K562 (cell line): Measurements from ENCODE around the gene SYN1. TPM values are rescaled to one million over a fixed set of nuclear protein-coding genes. Genes with fewer than 3 reads are reported as not detected.

ENCODE experiments used
- ATAC-seq: fragments of 200-7000 bp; cut with Tn5 transposase; 3 replicates; pipeline ENCODE4 v1.9.1; 2020; ENCODE audit warnings: moderate library complexity
- BruUV-seq: library from RNA; stranded (reverse); fragments of 400-500 nt; replicated peaks from 2 replicates; lab custom pipeline; 2021; lab: Mats Ljungman, UMichigan
- CTCF ChIA-PET: fragments of 300-600 bp; formaldehyde crosslinking; extraction: SDS; loops from one replicate; lab custom pipeline; 2021; ENCODE audit warnings: low intra/inter-chr PET ratio; lab: Yijun Ruan, JAX
- POLR2A ChIA-PET: fragments of 300-600, 350-650 bp; sonication (Branson Sonifier 250); formaldehyde crosslinking; extraction: SDS; loops from one replicate; lab custom pipeline; 2021; ENCODE audit warnings: antibody characterized with exemption, inconsistent platforms; lab: Yijun Ruan, JAX
- DNase-seq, 4 experiments: peaks; one replicate each; pipeline versions ENCODE4 v3.0.0 to v3.0.0-alpha.2; 2011 to 2018; ENCODE audit warnings: low spot score in 3 of 4, mixed read lengths in 3 of 4; ENCODE audit errors: extremely low read depth in 1 of 4
- FAIRE-seq: peaks from 2 replicates; lab custom pipeline; 2011; peaks lifted over from hg19 to GRCh38; lab: Jason Lieb, UNC
- H2AFZ ChIP-seq: 2 replicates; pipeline ENCODE4 v1.6.0; 2011; ENCODE audit warnings: low read depth, low read length, control low read depth, inconsistent platforms
- H3K27ac ChIP-seq: fragments of 200-600 bp; 3 replicates; pipeline ENCODE4 v1.8.0; 2011; ENCODE audit warnings: low read depth, mild to moderate bottlenecking, control low read depth, inconsistent platforms, low read length, moderate library complexity, mixed read lengths; ENCODE audit errors: extremely low read depth
- H3K27me3 ChIP-seq, 2 experiments: fragments of 300-600 bp in 1 of 2; 2 replicates in 1 of 2; 3 replicates in 1 of 2; pipeline versions ENCODE4 v1.6.0 to v1.8.0; 2011; ENCODE audit warnings: inconsistent platforms in 2 of 2, low read length in 2 of 2, mild to moderate bottlenecking in 1 of 2, mixed read lengths in 1 of 2, moderate library complexity in 1 of 2; ENCODE audit not compliant: control insufficient read depth in 2 of 2, insufficient read depth in 2 of 2
- H3K36me3 ChIP-seq: fragments of 300-600 bp; 3 replicates; pipeline ENCODE4 v1.8.0; 2011; ENCODE audit warnings: mild to moderate bottlenecking, low read length, inconsistent platforms; ENCODE audit not compliant: control insufficient read depth, insufficient read depth
- H3K4me1 ChIP-seq, 2 experiments: fragments of 200-600 bp in 1 of 2; replicated peaks in 1 of 2; 2 replicates in 1 of 2; 3 replicates in 1 of 2; pipeline versions ENCODE4 v1.5.1 to v1.8.0; 2011; ENCODE audit warnings: inconsistent platforms in 2 of 2, low read length in 2 of 2, mild to moderate bottlenecking in 1 of 2, mixed read lengths in 1 of 2, moderate library complexity in 1 of 2; ENCODE audit not compliant: control insufficient read depth in 2 of 2, insufficient read depth in 2 of 2
- H3K4me2 ChIP-seq: 2 replicates; pipeline ENCODE4 v1.6.1; 2011; ENCODE audit warnings: low read length, control low read depth, inconsistent platforms, mixed read lengths; ENCODE audit not compliant: insufficient read depth
- H3K4me3 ChIP-seq: fragments of 200-600 bp; sonication (generic), shearing (Covaris generic); 2 replicates; pipeline ENCODE4 v1.5.1; 2016; ENCODE audit warnings: control low read depth, inconsistent platforms
- H3K79me2 ChIP-seq: fragments of 200-600 bp; 3 replicates; pipeline ENCODE4 v1.8.0; 2011; ENCODE audit warnings: low read length, inconsistent platforms; ENCODE audit not compliant: control insufficient read depth, insufficient read depth
- H3K9ac ChIP-seq, 2 experiments: 2 replicates each; pipeline versions ENCODE4 v1.6.0 to v1.6.1; 2011; ENCODE audit warnings: low read depth in 2 of 2, low read length in 2 of 2, control low read depth in 1 of 2, inconsistent platforms in 1 of 2, mild to moderate bottlenecking in 1 of 2, mixed read lengths in 1 of 2; ENCODE audit not compliant: insufficient read depth in 1 of 2
- H3K9me1 ChIP-seq: one replicate; pipeline ENCODE4 v1.6.0; 2011; ENCODE audit warnings: inconsistent platforms, mild to moderate bottlenecking, low read length, moderate library complexity; ENCODE audit not compliant: control insufficient read depth, insufficient read depth
- H3K9me3 ChIP-seq: replicated peaks from 2 replicates; pipeline ENCODE4 v1.5.1; 2011; ENCODE audit warnings: low read depth, low read length, inconsistent platforms; ENCODE audit not compliant: control insufficient read depth, insufficient read depth
- H4K20me1 ChIP-seq: replicated peaks from 2 replicates; pipeline ENCODE4 v1.6.1; 2011; ENCODE audit warnings: low read length, inconsistent platforms, mixed read lengths; ENCODE audit not compliant: control insufficient read depth, insufficient read depth
- ARID1B ChIP-seq: fragments of 450-650 bp; IDR thresholded peaks from 2 replicates; pipeline ENCODE4 v1.6.1; 2016; ENCODE audit warnings: antibody characterized with exemption, mild to moderate bottlenecking, inconsistent platforms
- CBX1 ChIP-seq: sonication (generic); IDR thresholded peaks from 2 replicates; pipeline ENCODE4 v1.6.1; 2016; ENCODE audit warnings: antibody characterized with exemption, low read depth, mild to moderate bottlenecking
- CEBPG ChIP-seq, 3 experiments: fragments of 200-800 bp in 1 of 3; sonication (Bioruptor generic) in 1 of 3; sonication (generic) in 1 of 3; formaldehyde crosslinking in 1 of 3; IDR thresholded peaks in 2 of 3; conservative IDR thresholded peaks in 1 of 3; 2 replicates each; pipeline versions ENCODE4 v1.6.1 to v1.8.0; 2016 to 2022; ENCODE audit warnings: missing compliant biosample characterization in 2 of 3, missing genetic modification characterization in 2 of 3, mild to moderate bottlenecking in 1 of 3, missing genetic modification reagents in 1 of 3
- CREB1 ChIP-seq, 2 experiments: sonication (generic) in 1 of 2; formaldehyde crosslinking in 1 of 2; IDR thresholded peaks; 2 replicates each; pipeline versions ENCODE4 v1.6.1 to v1.8.0; 2012 to 2022; ENCODE audit warnings: inconsistent platforms in 1 of 2, mild to moderate bottlenecking in 1 of 2, missing genetic modification reagents in 1 of 2, moderate library complexity in 1 of 2
- CTBP1 ChIP-seq: fragments of 450-650 bp; IDR thresholded peaks from 2 replicates; pipeline ENCODE4 v1.6.1; 2016; ENCODE audit warnings: borderline replicate concordance
- HDGF ChIP-seq: fragments of 450-650 bp; IDR thresholded peaks from 2 replicates; pipeline ENCODE4 v1.6.1; 2016
- MECOM ChIP-seq: fragments of 250-450 bp; sonication (Bioruptor Pico); IDR thresholded peaks from 2 replicates; pipeline ENCODE4 v1.8.0; 2022; ENCODE audit warnings: inconsistent platforms
- MEIS2 ChIP-seq: fragments of 450-650 bp; IDR thresholded peaks from 2 replicates; pipeline ENCODE4 v1.6.1; 2014; ENCODE audit warnings: mild to moderate bottlenecking; ENCODE audit not compliant: partially characterized antibody
- MXD1 ChIP-seq: fragments of 250-450 bp; sonication (Bioruptor Pico); IDR thresholded peaks from 2 replicates; pipeline ENCODE4 v1.8.0; 2021; ENCODE audit warnings: borderline replicate concordance, mild to moderate bottlenecking, moderate library complexity; ENCODE audit not compliant: poor library complexity, severe bottlenecking
- NEUROD1 ChIP-seq: fragments of 150-350 bp; IDR thresholded peaks from 2 replicates; pipeline ENCODE4 v1.6.1; 2014; ENCODE audit warnings: borderline replicate concordance, low read length, low read depth; ENCODE audit not compliant: partially characterized antibody
- POLR2B ChIP-seq: fragments of 450-650 bp; IDR thresholded peaks from 2 replicates; pipeline ENCODE4 v1.6.1; 2018; ENCODE audit warnings: low read depth; ENCODE audit not compliant: partially characterized antibody
- RCOR1 ChIP-seq, 2 experiments: IDR thresholded peaks; 2 replicates each; pipeline ENCODE4 v1.6.1; 2012; ENCODE audit warnings: low read depth in 2 of 2, low read length in 2 of 2, borderline replicate concordance in 1 of 2, improper control_type of control experiment in 1 of 2
- SIN3A ChIP-seq, 2 experiments: fragments of 150-350 bp in 1 of 2; IDR thresholded peaks; 2 replicates each; pipeline ENCODE4 v1.6.1; 2011 to 2016; ENCODE audit warnings: borderline replicate concordance in 2 of 2, low read depth in 2 of 2, low read length in 2 of 2, mild to moderate bottlenecking in 2 of 2, moderate library complexity in 2 of 2; ENCODE audit not compliant: control insufficient read depth in 1 of 2
- TEAD4 ChIP-seq, 2 experiments: sonication (generic) in 1 of 2; formaldehyde crosslinking in 1 of 2; IDR thresholded peaks; 2 replicates each; pipeline versions ENCODE4 v1.6.1 to v1.8.0; 2012 to 2022; ENCODE audit warnings: borderline replicate concordance in 1 of 2, inconsistent platforms in 1 of 2, low read length in 1 of 2, mild to moderate bottlenecking in 1 of 2, missing genetic modification reagents in 1 of 2
- ZNF263 ChIP-seq: sonication (generic); formaldehyde crosslinking; IDR thresholded peaks from 2 replicates; pipeline ENCODE4 v1.8.0; 2022; ENCODE audit warnings: mild to moderate bottlenecking, missing genetic modification reagents, borderline replicate concordance
- ZNF449 ChIP-seq: fragments of 250-450 bp; sonication (Bioruptor Pico); IDR thresholded peaks from 2 replicates; pipeline ENCODE4 v1.8.0; 2022; ENCODE audit warnings: moderate library complexity, mild to moderate bottlenecking, inconsistent platforms
- WGBS: fragments of 100-300 bp; shearing (Covaris generic); methylation state at CpG from one replicate; pipeline ENCODE4 v1.1.6; 2016; ENCODE audit warnings: low coverage, mixed read lengths; ENCODE audit not compliant: insufficient coverage; ENCODE audit errors: missing lambda C conversion rate; 5-methylcytosine and 5-hydroxymethylcytosine counted together
- in situ Hi-C: fragments of 300-500 bp; cut with MboI; formaldehyde crosslinking; loops from 4 replicates; pipeline ENCODE4 v1.15.0; 2018; ENCODE audit warnings: inconsistent platforms, mixed read lengths
- intact Hi-C: fragments of 100-400 bp; cut with micrococcal nuclease; formaldehyde crosslinking; loops from 2 replicates; pipeline ENCODE4 v1.14.2; 2022
- polyA plus RNA-seq, 8 experiments: library from polyadenylated mRNA; depleted of rRNA in 4 of 8; stranded (reverse) in 5 of 8; unstranded in 3 of 8; fragments of >200 nt; fragmentation: Nextera tagmentation in 2 of 8; fragmentation: Illumina TruSeq in 1 of 8; extraction: Ambion mirVana in 2 of 8; extraction: Trizol in 1 of 8; gene quantifications; 2 replicates each; pipeline versions ENCODE4 v1.2.1 to v1.2.3, GENCODE V29; 2011 to 2014; ENCODE audit warnings: inconsistent platforms in 1 of 8, missing spikeins in 1 of 8
- total RNA-seq, 7 experiments: library from RNA; depleted of rRNA in 6 of 7; stranded (reverse); fragments of >200 nt in 6 of 7; fragmentation: Illumina TruSeq in 2 of 7; extraction: Trizol in 2 of 7; gene quantifications; 2 replicates each; pipeline versions ENCODE4 v1.2.1 to v1.2.3, GENCODE V29; 2011 to 2021; ENCODE audit warnings: low replicate concordance in 1 of 7

SYN1 gene
- total and polyA plus RNA-seq, 9 of the 15 experiments (the other 6 are each of a cell fraction or from before 2014, with no cell fraction given), result 0.01 to 0.28 (median 0.18) TPM; not detected in 2

DNA sequence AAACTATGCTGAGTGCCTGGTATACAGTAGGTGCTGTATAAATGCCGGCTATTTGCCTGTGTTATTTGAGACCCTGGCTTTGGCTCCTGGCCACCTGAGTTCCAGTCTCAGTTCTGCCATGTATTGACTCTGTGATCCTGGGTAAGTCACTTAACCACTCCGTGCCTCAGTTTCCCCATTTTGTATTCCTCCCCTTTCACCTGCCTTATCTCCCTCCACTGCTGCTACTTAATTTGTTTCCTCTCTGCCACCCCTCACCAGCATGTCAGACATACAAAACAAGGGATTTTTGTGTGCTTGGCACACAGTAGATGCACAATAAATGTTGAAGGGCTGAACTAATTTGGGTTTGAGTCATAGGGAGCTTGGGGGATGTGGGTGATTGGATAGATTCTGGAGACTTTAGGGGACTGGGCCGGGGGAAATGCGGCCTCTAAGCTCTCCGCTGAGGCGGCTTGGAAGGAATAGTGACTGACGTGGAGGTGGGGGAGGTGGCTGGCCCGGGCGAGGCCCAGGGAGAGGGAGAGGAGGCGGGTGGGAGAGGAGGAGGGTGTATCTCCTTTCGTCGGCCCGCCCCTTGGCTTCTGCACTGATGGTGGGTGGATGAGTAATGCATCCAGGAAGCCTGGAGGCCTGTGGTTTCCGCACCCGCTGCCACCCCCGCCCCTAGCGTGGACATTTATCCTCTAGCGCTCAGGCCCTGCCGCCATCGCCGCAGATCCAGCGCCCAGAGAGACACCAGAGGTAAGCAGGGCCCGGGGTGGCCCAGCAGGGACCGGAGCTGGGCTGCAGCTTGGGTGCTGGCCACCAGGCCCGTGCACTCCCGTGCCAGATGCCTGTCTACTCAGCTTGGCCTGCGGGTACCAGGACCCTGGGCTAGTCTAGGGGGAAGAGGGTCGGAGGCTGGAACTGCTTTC lies 37.7 kb downstream of the SYN1 start, which contains the start of gene TIMP1:
Gene TIMP1, plus strand, starts transcription at position 706 of the 917 bp plus-strand sequence. CDS start 980 bp downstream, outside the sequence.
- no peaks in the 10 kb centered on the region for H3K27me3 ChIP-seq
- BruUV-seq, result no TSS peak
- H4K20me1 ChIP-seq, result no peaks in the 10 kb centered on the region
- peak within 1 kb of the TSS; percentile 88 for H2AFZ ChIP-seq
- ATAC-seq, result peak; percentile 98
- H3K27ac ChIP-seq, result peak within 1 kb of the TSS; percentile 91
- peak within 1 kb of the TSS; percentile 85 for H3K4me2 ChIP-seq
- in situ Hi-C loops, result no loop called here
- H3K36me3 ChIP-seq, result peaks cover 36% of the 10 kb centered on the region; the same call in 2 of the 3 replicates
- WGBS, result 8% methylated on average over 11 of the region's 28 CpGs
- H3K9me3 ChIP-seq, result no peaks in the 10 kb centered on the region
- peak within 1 kb of the TSS; percentile 75 for H3K4me3 ChIP-seq
- peak; percentile 95 for FAIRE-seq
- H3K79me2 ChIP-seq, result peaks cover 29% of the 10 kb centered on the region
- H3K9ac ChIP-seq, result peak within 1 kb of the TSS; percentile 89 to 93
- DNase-seq, result peak; percentile 92 to 95 (median 92)
- no peaks in the 10 kb centered on the region for H3K9me1 ChIP-seq
- ChIA-PET POLR2A (interaction anchor here (0.6 to 1.2 kb wide), 6 partner anchors 8 to 131 kb away, joined by 3 to 6 read pairs (median 4); no protein-coding TSS in a partner anchor), CTCF (no interaction called here)
- peaks cover 23 to 32% of the 10 kb centered on the region in 2 experiments; a peak in 4 of 5 replicates for H3K4me1 ChIP-seq
- intact Hi-C loops, result loop anchor here (1.0 to 5.0 kb wide), 3 partner anchors 21 to 41 kb away; partner anchors contain the start of genes ARAF and SYN1
- TF ChIP-seq MEIS2, result peak; percentile 78
- 0 out of 2 replicates have a peak, but pooled peaks have one; percentile 18 for TF ChIP-seq CEBPG (CRISPR knock-in tag; IDR thresholded peaks at IDR 0.05)
- TF ChIP-seq CEBPG (tag; conservative IDR thresholded peaks at IDR 0.05 in 1 of 2, IDR thresholded peaks at IDR 0.05 in 1 of 2), result no peak
- TF ChIP-seq CTBP1, result peak; percentile 71; the same call in 1 of the 2 replicates
- no peak for TF ChIP-seq ZNF449
- peak; percentile 72 for TF ChIP-seq ARID1B
- TF ChIP-seq RCOR1 (IDR thresholded peaks at IDR 0.05; ENCODE audit: borderline replicate concordance in 1 of 2, low read depth in 2 of 2, low read length in 2 of 2), result peak in 1 of 2 experiments; percentile 75; a peak in 2 of 4 replicates
- TF ChIP-seq POLR2B, result peak; percentile 73
- TF ChIP-seq MXD1, result no peak
- TF ChIP-seq SIN3A (IDR thresholded peaks at IDR 0.05; ENCODE audit: borderline replicate concordance in 2 of 2, control insufficient read depth in 1 of 2, low read depth in 2 of 2, low read length in 2 of 2), result peak; percentile 47 to 52; a peak in 1 of 4 replicates
- TF ChIP-seq MECOM (CRISPR knock-in tag), result no peak
- TF ChIP-seq CREB1 (IDR thresholded peaks at IDR 0.05), result no peak
- TF ChIP-seq CREB1 (CRISPR knock-in tag; IDR thresholded peaks at IDR 0.05), result peak; percentile 54; the same call in 1 of the 2 replicates
- 0 out of 2 replicates have a peak, but pooled peaks have one; percentile 32 for TF ChIP-seq ZNF263 (CRISPR knock-in tag)
- 0 out of 2 replicates have a peak, but pooled peaks have one; percentile 46 for TF ChIP-seq HDGF
- peak; percentile 19; the same call in 1 of the 2 replicates for TF ChIP-seq TEAD4 (IDR thresholded peaks at IDR 0.05; ENCODE audit: low read length)
- no peak for TF ChIP-seq TEAD4 (CRISPR knock-in tag; IDR thresholded peaks at IDR 0.05; ENCODE audit: borderline replicate concordance)
- no peak for TF ChIP-seq NEUROD1
- peak; percentile 15; the same call in 1 of the 2 replicates for TF ChIP-seq CBX1
